Muscle layer of colon (tissue), 2 donors: ENCODE measurements around the gene RHNO1.
A peak's percentile ranks its signal among the peaks of the same experiment; 100 is the strongest.

Experiments
- H3K27ac ChIP-seq: one replicate; pipeline ENCODE4 v1.7.0; 2013; ENCODE audit warnings: low read depth, mild to moderate bottlenecking, low read length, moderate library complexity
- H3K27me3 ChIP-seq, 2 donors: one replicate each; pipeline ENCODE4 v1.7.0; 2013; ENCODE audit warnings: low read length in 2 of 2, mild to moderate bottlenecking in 2 of 2; ENCODE audit not compliant: insufficient read depth in 2 of 2, control insufficient read depth in 1 of 2
- H3K36me3 ChIP-seq: one replicate; pipeline ENCODE4 v1.7.0; 2013; ENCODE audit warnings: mild to moderate bottlenecking, low read length; ENCODE audit not compliant: insufficient read depth
- H3K4me1 ChIP-seq: one replicate; pipeline ENCODE4 v1.7.0; 2013; ENCODE audit warnings: mild to moderate bottlenecking, low read length; ENCODE audit not compliant: insufficient read depth
- H3K4me3 ChIP-seq, 2 donors: one replicate each; pipeline ENCODE4 v1.7.0; 2013; ENCODE audit warnings: low read length in 2 of 2, low read depth in 1 of 2, mild to moderate bottlenecking in 1 of 2, moderate library complexity in 1 of 2
- H3K9ac ChIP-seq: one replicate; pipeline ENCODE4 v1.7.0; 2013; ENCODE audit warnings: low read length
- H3K9me3 ChIP-seq: one replicate; pipeline ENCODE4 v1.7.0; 2013; ENCODE audit warnings: mild to moderate bottlenecking, low read length
- donor health status: abdominal sarcoma.
- donor health status: Adenocarcinoma of cecum.

Gene RHNO1

GRCh38 chr12:2890388-2891239 lies 13.6 kb downstream of the RHNO1 start, which contains the start of gene TULP3:
Gene TULP3 (plus strand): TSS chr12:2890891. CDS start chr12:2890948, 57 bp downstream.
- peaks cover 4% of the 10 kb centered on the region for H3K36me3 ChIP-seq
- H3K27me3 ChIP-seq, result no peaks in the 10 kb centered on the region
- peak within 1 kb of the TSS; percentile 86 to 98 for H3K4me3 ChIP-seq
- peak within 1 kb of the TSS; percentile 97 for H3K9ac ChIP-seq
- no peaks in the 10 kb centered on the region for H3K9me3 ChIP-seq
- peak within 1 kb of the TSS; percentile 98 for H3K27ac ChIP-seq
- H3K4me1 ChIP-seq, result peaks cover 23% of the 10 kb centered on the region

- H3K36me3 ChIP-seq, result no peaks in the 10 kb centered on the region
- peak overlapping the region; percentile 98 for H3K27ac ChIP-seq
- no peaks in the 10 kb centered on the region for H3K27me3 ChIP-seq
- peak overlapping the region; percentile 86 to 98 for H3K4me3 ChIP-seq
- H3K4me1 ChIP-seq, result peaks cover 30% of the 10 kb centered on the region
- no peaks in the 10 kb centered on the region for H3K9me3 ChIP-seq
- peak overlapping the region; percentile 97 for H3K9ac ChIP-seq
Observed at GRCh38 chr12:2891240-2892053, 14.4 kb downstream of the RHNO1 start.

- Histone ChIP-seq H3K36me3 (no peaks in the 10 kb centered on the region), H3K4me3 (peak overlapping the region in 1 of 2 donors; percentile 6), H3K4me1 (peaks cover 30% of the 10 kb centered on the region), H3K27ac (peak overlapping the region; percentile 98), H3K27me3 (no peaks in the 10 kb centered on the region), H3K9ac (no peak overlapping the region), H3K9me3 (no peaks in the 10 kb centered on the region)
Observed at GRCh38 chr12:2892246-2892645, 15.2 kb downstream of the RHNO1 start.

GRCh38 chr12:2893007-2893406 lies 16.0 kb downstream of the RHNO1 start:
- Histone ChIP-seq H3K27ac (no peak overlapping the region), H3K9me3 (no peaks in the 10 kb centered on the region), H3K36me3 (no peaks in the 10 kb centered on the region), H3K9ac (no peak overlapping the region), H3K4me1 (peaks cover 30% of the 10 kb centered on the region), H3K4me3 (no peak overlapping the region), H3K27me3 (no peaks in the 10 kb centered on the region)

- no peak overlapping the region for H3K9ac ChIP-seq
- H3K36me3 ChIP-seq, result no peaks in the 10 kb centered on the region
- H3K27ac ChIP-seq, result no peak overlapping the region
- no peaks in the 10 kb centered on the region for H3K9me3 ChIP-seq
- no peaks in the 10 kb centered on the region for H3K27me3 ChIP-seq
- peaks cover 25% of the 10 kb centered on the region for H3K4me1 ChIP-seq
- H3K4me3 ChIP-seq, result no peak overlapping the region
Observed at GRCh38 chr12:2895051-2895451, 18.0 kb downstream of the RHNO1 start.

GRCh38 chr12:2895511-2895910 lies 18.5 kb downstream of the RHNO1 start:
- no peak overlapping the region for H3K4me3 ChIP-seq
- H3K4me1 ChIP-seq, result peaks cover 22% of the 10 kb centered on the region
- no peak overlapping the region for H3K27ac ChIP-seq
- no peaks in the 10 kb centered on the region for H3K9me3 ChIP-seq
- no peak overlapping the region for H3K9ac ChIP-seq
- no peaks in the 10 kb centered on the region for H3K27me3 ChIP-seq
- H3K36me3 ChIP-seq, result no peaks in the 10 kb centered on the region

- no peaks in the 10 kb centered on the region for H3K9me3 ChIP-seq
- H3K9ac ChIP-seq, result no peak overlapping the region
- H3K4me3 ChIP-seq, result no peak overlapping the region
- no peak overlapping the region for H3K27ac ChIP-seq
- no peaks in the 10 kb centered on the region for H3K27me3 ChIP-seq
- H3K36me3 ChIP-seq, result no peaks in the 10 kb centered on the region
- peaks cover 30% of the 10 kb centered on the region for H3K4me1 ChIP-seq
Observed at GRCh38 chr12:2897418-2897817, 20.4 kb downstream of the RHNO1 start.

- no peaks in the 10 kb centered on the region for H3K36me3 ChIP-seq
- H3K9ac ChIP-seq, result no peak overlapping the region
- H3K4me1 ChIP-seq, result peaks cover 17% of the 10 kb centered on the region
- H3K27ac ChIP-seq, result no peak overlapping the region
- H3K9me3 ChIP-seq, result no peaks in the 10 kb centered on the region
- no peaks in the 10 kb centered on the region for H3K27me3 ChIP-seq
- H3K4me3 ChIP-seq, result no peak overlapping the region
Observed at GRCh38 chr12:2900642-2901041, 23.6 kb downstream of the RHNO1 start.

- Histone ChIP-seq H3K4me1 (peaks cover 10% of the 10 kb centered on the region), H3K9ac (no peak overlapping the region), H3K27me3 (no peaks in the 10 kb centered on the region), H3K4me3 (no peak overlapping the region), H3K9me3 (no peaks in the 10 kb centered on the region), H3K36me3 (no peaks in the 10 kb centered on the region), H3K27ac (no peak overlapping the region)
Observed at GRCh38 chr12:2902272-2902880, 25.4 kb downstream of the RHNO1 start.

- no peaks in the 10 kb centered on the region for H3K36me3 ChIP-seq
- H3K27ac ChIP-seq, result no peak overlapping the region
- no peaks in the 10 kb centered on the region for H3K9me3 ChIP-seq
- no peak overlapping the region for H3K9ac ChIP-seq
- H3K4me3 ChIP-seq, result no peak overlapping the region
- peaks cover 10% of the 10 kb centered on the region for H3K4me1 ChIP-seq
- H3K27me3 ChIP-seq, result no peaks in the 10 kb centered on the region
Observed at GRCh38 chr12:2904260-2904659, 27.2 kb downstream of the RHNO1 start.

- Histone ChIP-seq H3K4me1 (no peaks in the 10 kb centered on the region), H3K9me3 (no peaks in the 10 kb centered on the region), H3K36me3 (peaks cover 19% of the 10 kb centered on the region), H3K27ac (no peak overlapping the region), H3K4me3 (no peak overlapping the region), H3K9ac (no peak overlapping the region), H3K27me3 (no peaks in the 10 kb centered on the region)
Observed at GRCh38 chr12:2912216-2912575, 35.2 kb downstream of the RHNO1 start.
